DMS53 treated with DMSO at 0.1 percent for 48 hours (cell line): ENCODE measurements around the gene IQCF2.
"Not testable (repeated sequence)": the region's sequence is repeated elsewhere in the genome, so short reads cannot be mapped to it uniquely, and the experiment has no call there.

Experiments
- DNase-seq: peaks from one replicate; lab custom pipeline; 2025; ENCODE audit not compliant: unreplicated experiment; lab: John Stamatoyannopoulos, UW

Gene IQCF2

GRCh38 chr3:51876186-51876585 is 14.8 kb downstream of the IQCF2 start:
- DNase-seq, result no peak

GRCh38 chr3:51879937-51880336 is 18.5 kb downstream of the IQCF2 start:
- no peak for DNase-seq

GRCh38 chr3:51886447-51886846 is 25.0 kb downstream of the IQCF2 start:
- no peak for DNase-seq

GRCh38 chr3:51887620-51888019 is 26.2 kb downstream of the IQCF2 start:
- no peak for DNase-seq

- no peak for DNase-seq
These were observed 27.2 kb downstream of the IQCF2 start for GRCh38 chr3:51888463-51889105.

GRCh38 chr3:51891242-51892039 is 30.0 kb downstream of the IQCF2 start:
- DNase-seq, result no peak

GRCh38 chr3:51894391-51894790 is 33.0 kb downstream of the IQCF2 start:
- no peak for DNase-seq

- no peak for DNase-seq
These were observed 33.5 kb downstream of the IQCF2 start for GRCh38 chr3:51894939-51895338.

- no peak for DNase-seq
These were observed 35.3 kb downstream of the IQCF2 start for GRCh38 chr3:51896607-51897305.

GRCh38 chr3:51897391-51897790 is 36.0 kb downstream of the IQCF2 start:
- no peak for DNase-seq

- not testable (repeated sequence) for DNase-seq
These were observed 38.6 kb downstream of the IQCF2 start for GRCh38 chr3:51900043-51900442.

- not testable (repeated sequence) for DNase-seq
These were observed 40.9 kb downstream of the IQCF2 start for GRCh38 chr3:51902361-51902760.

- no peak for DNase-seq
These were observed 42.8 kb downstream of the IQCF2 start for GRCh38 chr3:51904034-51904823.

- DNase-seq, result no peak
These were observed 46.6 kb downstream of the IQCF2 start for GRCh38 chr3:51908026-51908425.
